ENCODE results near the gene UBAC2. TPM values are rescaled to one million over a fixed set of nuclear protein-coding genes. Genes with fewer than 3 reads are reported as not detected.

The UBAC2 gene
- total and polyA plus RNA-seq, 2 of the 4 experiments (the other 2 are of a cell fraction): 20.8 to 36.3 TPM

- Histone ChIP-seq H2AK5ac (ENCODE audit: low read depth, low read length) (no peak overlapping the region), H3K9ac (ENCODE audit: low read depth, low read length) (no peak overlapping the region), H4K20me1 (ENCODE audit: insufficient read depth, low read length) (peaks cover 7% of the 10 kb centered on the region; the same call in 1 of the 2 replicates), H4K91ac (ENCODE audit: insufficient read depth, low read depth, low read length) (no peak overlapping the region), H3K36me3 (ENCODE audit: control insufficient read depth, insufficient read depth, low read length) (peaks cover 5% of the 10 kb centered on the region), H2BK20ac (ENCODE audit: low read depth, low read length) (no peak overlapping the region), H2BK15ac (ENCODE audit: low read depth, low read length) (no peak overlapping the region), H2BK5ac (ENCODE audit: low read depth, low read length, poor library complexity, severe bottlenecking) (no peak overlapping the region), H2AK9ac (replicated peaks; ENCODE audit: low read depth, low read length, poor library complexity) (no peak overlapping the region), H4K5ac (ENCODE audit: low read depth, low read length) (no peak overlapping the region), H3K23ac (ENCODE audit: low read depth, low read length) (no peak overlapping the region), H3K4ac (ENCODE audit: low read depth, low read length) (no peak overlapping the region), H3K4me3 (ENCODE audit: insufficient read depth, low read depth, low read length) (no peak overlapping the region), H2AFZ (replicated peaks; ENCODE audit: low read length, poor library complexity) (no peak overlapping the region), H3K9me1 (ENCODE audit: insufficient read depth, low read length) (peaks cover 6% of the 10 kb centered on the region), H2BK120ac (ENCODE audit: low read depth, low read length) (no peak overlapping the region), H3K79me1 (ENCODE audit: low read depth in 1 of 2, low read length in 2 of 2) (peaks cover 0 to 7% of the 10 kb centered on the region in 2 experiments; a peak in 1 of 4 replicates), H3K27me3 (ENCODE audit: control insufficient read depth, insufficient read depth, low read length) (no peaks in the 10 kb centered on the region), H3K18ac (ENCODE audit: low read depth, low read length) (no peak overlapping the region), H4K8ac (ENCODE audit: low read depth in 2 of 2, low read length in 2 of 2) (no peak overlapping the region), H3K9me3 (ENCODE audit: control insufficient read depth, insufficient read depth, low read length) (no peaks in the 10 kb centered on the region), H3K27ac (ENCODE audit: insufficient read depth, low read length) (no peak overlapping the region), H3K4me1 (ENCODE audit: control insufficient read depth, insufficient read depth, low read length) (peaks cover 8% of the 10 kb centered on the region), H3K4me2 (ENCODE audit: low read depth, low read length) (no peak overlapping the region), H3K14ac (replicated peaks; ENCODE audit: low read depth, low read length) (no peak overlapping the region), H3K56ac (ENCODE audit: extremely low read depth, insufficient read depth, low read length) (no peak overlapping the region)
- DNase-seq (no peak), ATAC-seq (ENCODE audit: low read depth) (no peak)
- dilution Hi-C loops (cut with HindIII; ENCODE audit: low sequenced_read_pairs, unreplicated experiment): no loop called here
- ChIA-PET POLR2A (ENCODE audit: unreplicated experiment) (no interaction called here), CTCF (no interaction called here)
- in situ Hi-C loops (cut with MboI; ENCODE audit: low sequenced_read_pairs): no loop called here
- BruUV-seq (replicated peaks): no TSS peak
- WGBS, 2 experiments (ENCODE audit: extremely low coverage in 2 of 2, insufficient read length in 1 of 2): no CpG with 5 or more reads among the region's 1 CpG
- intact Hi-C loops (cut with micrococcal nuclease): no loop called here
- TF ChIP-seq FOS (IDR thresholded peaks at IDR 0.05; ENCODE audit: low read depth, low read length) (no peak), RAD21 (IDR thresholded peaks at IDR 0.05; ENCODE audit: low read length) (no peak), NFE2L2 (IDR thresholded peaks at IDR 0.05; ENCODE audit: low read depth, low read length) (no peak), MXI1 (IDR thresholded peaks at IDR 0.05; ENCODE audit: borderline replicate concordance, low read depth, low read length) (no peak), CTCF (conservative IDR thresholded peaks at IDR 0.05; ENCODE audit: low read depth, low read length) (no peak), MAFK (IDR thresholded peaks at IDR 0.05; ENCODE audit: low read depth, low read length) (no peak), RCOR1 (IDR thresholded peaks at IDR 0.05; ENCODE audit: insufficient replicate concordance, low read length) (no peak), USF2 (IDR thresholded peaks at IDR 0.05; ENCODE audit: low read depth, low read length) (no peak), CHD1 (IDR thresholded peaks at IDR 0.05; ENCODE audit: low read depth, low read length) (no peak)
Measured at GRCh38 chr13:99362362-99362761, 161.7 kb downstream of the UBAC2 start.

Measured in IMR-90 (cell line).